PFSK-1 (cell line): ENCODE data around the gene TGFBR1.

Experiments used
- SIN3A ChIP-seq: IDR thresholded peaks from 2 replicates; pipeline ENCODE4 v1.6.1; 2012; ENCODE audit warnings: mild to moderate bottlenecking, low read length, moderate library complexity, borderline replicate concordance; ENCODE audit not compliant: insufficient read depth
- TAF1 ChIP-seq: IDR thresholded peaks from 2 replicates; pipeline ENCODE4 v1.6.1; 2012; ENCODE audit warnings: low read length, control low read depth, borderline replicate concordance; ENCODE audit not compliant: insufficient read depth
- TF ChIP-seq, protein P1 (sequence below), 2 experiments: IDR thresholded peaks; 2 replicates each; pipeline versions ENCODE4 v1.6.1 to v1.8.0; 2011 to 2012; ENCODE audit warnings: low read depth in 2 of 2, low read length in 2 of 2, control low read depth in 1 of 2, inconsistent platforms in 1 of 2, mild to moderate bottlenecking in 1 of 2, moderate library complexity in 1 of 2; ENCODE audit not compliant: insufficient read depth in 1 of 2

DNA sequence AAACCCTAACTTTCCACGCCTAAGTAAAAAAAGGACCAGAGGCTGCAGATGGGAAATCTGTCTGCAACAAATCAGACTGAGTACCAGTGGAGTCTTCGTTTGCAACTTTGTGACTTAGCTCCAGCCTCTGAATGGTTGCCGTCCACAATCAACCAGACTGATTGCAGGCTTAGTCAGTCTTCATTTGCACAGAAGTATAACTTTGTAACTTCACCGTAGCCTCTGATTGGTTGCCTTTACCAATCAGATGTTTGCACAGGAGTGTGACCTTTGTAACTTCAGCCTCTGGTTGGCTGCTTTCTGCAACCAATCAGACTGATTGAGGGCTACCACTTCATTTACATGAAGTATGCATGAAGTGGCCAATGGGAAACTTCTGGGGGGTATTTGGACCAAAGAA lies 53.7 kb downstream of the TGFBR1 start:
- TF ChIP-seq SIN3A (no peak), TAF1 (no peak)
- TF ChIP-seq, protein P1, sequence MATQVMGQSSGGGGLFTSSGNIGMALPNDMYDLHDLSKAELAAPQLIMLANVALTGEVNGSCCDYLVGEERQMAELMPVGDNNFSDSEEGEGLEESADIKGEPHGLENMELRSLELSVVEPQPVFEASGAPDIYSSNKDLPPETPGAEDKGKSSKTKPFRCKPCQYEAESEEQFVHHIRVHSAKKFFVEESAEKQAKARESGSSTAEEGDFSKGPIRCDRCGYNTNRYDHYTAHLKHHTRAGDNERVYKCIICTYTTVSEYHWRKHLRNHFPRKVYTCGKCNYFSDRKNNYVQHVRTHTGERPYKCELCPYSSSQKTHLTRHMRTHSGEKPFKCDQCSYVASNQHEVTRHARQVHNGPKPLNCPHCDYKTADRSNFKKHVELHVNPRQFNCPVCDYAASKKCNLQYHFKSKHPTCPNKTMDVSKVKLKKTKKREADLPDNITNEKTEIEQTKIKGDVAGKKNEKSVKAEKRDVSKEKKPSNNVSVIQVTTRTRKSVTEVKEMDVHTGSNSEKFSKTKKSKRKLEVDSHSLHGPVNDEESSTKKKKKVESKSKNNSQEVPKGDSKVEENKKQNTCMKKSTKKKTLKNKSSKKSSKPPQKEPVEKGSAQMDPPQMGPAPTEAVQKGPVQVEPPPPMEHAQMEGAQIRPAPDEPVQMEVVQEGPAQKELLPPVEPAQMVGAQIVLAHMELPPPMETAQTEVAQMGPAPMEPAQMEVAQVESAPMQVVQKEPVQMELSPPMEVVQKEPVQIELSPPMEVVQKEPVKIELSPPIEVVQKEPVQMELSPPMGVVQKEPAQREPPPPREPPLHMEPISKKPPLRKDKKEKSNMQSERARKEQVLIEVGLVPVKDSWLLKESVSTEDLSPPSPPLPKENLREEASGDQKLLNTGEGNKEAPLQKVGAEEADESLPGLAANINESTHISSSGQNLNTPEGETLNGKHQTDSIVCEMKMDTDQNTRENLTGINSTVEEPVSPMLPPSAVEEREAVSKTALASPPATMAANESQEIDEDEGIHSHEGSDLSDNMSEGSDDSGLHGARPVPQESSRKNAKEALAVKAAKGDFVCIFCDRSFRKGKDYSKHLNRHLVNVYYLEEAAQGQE (IDR thresholded peaks at IDR 0.05; ENCODE audit: insufficient read depth in 1 of 2, low read depth in 2 of 2, low read length in 2 of 2), result no peak
